Adrenal gland (tissue), 12 donors: ENCODE measurements around the gene ALDH8A1. TPM values are rescaled to one million over a fixed set of nuclear protein-coding genes. Genes with fewer than 3 reads are reported as not detected.

Experiments used
- DNase-seq, 7 donors: peaks; one replicate each; pipeline ENCODE4 v3.0.0-alpha.2; 2019 to 2020
- H3K27ac ChIP-seq, 5 donors: fragments of 200-600 bp; sonication (generic) in 4 of 5; 1 replicate in 3 of 5; 2 replicates in 2 of 5; pipeline versions ENCODE4 v1.5.1 to v1.8.0; 2016 to 2020; ENCODE audit warnings: mild to moderate bottlenecking in 1 of 5
- H3K27me3 ChIP-seq: fragments of 200-600 bp; 2 replicates; pipeline ENCODE4 v1.8.0; 2021
- H3K36me3 ChIP-seq, 2 donors: fragments of 200-600 bp; replicated peaks in 1 of 2; 1 replicate in 1 of 2; 2 replicates in 1 of 2; pipeline versions ENCODE4 v1.5.1 to v1.8.0; 2018 to 2022
- H3K4me1 ChIP-seq, 2 donors: fragments of 200-600 bp; replicated peaks in 1 of 2; 1 replicate in 1 of 2; 2 replicates in 1 of 2; pipeline versions ENCODE4 v1.5.1 to v1.8.0; 2018 to 2021
- H3K4me3 ChIP-seq, 4 donors: fragments of 200-600 bp; sonication (generic) in 3 of 4; one replicate each; pipeline ENCODE4 v1.5.1; 2016 to 2018
- H3K9me3 ChIP-seq, 3 donors: fragments of 200-600 bp; sonication (generic) in 1 of 3; replicated peaks in 1 of 3; 1 replicate in 2 of 3; 2 replicates in 1 of 3; pipeline versions ENCODE4 v1.5.1 to v1.8.0; 2016 to 2021
- CTCF ChIP-seq, 6 experiments: fragments of 450-650 bp in 4 of 6; fragments of 200-600 bp in 2 of 6; sonication (generic) in 1 of 6; IDR thresholded peaks; 1 replicate in 5 of 6; 2 replicates in 1 of 6; pipeline versions ENCODE4 v1.5.1 to v1.8.0; 2016 to 2021; ENCODE audit warnings: antibody characterized with exemption in 6 of 6, mild to moderate bottlenecking in 2 of 6, moderate library complexity in 1 of 6
- POLR2A ChIP-seq, 2 donors: fragments of 450-650 bp; IDR thresholded peaks; one replicate each; pipeline ENCODE4 v1.6.1; 2017; ENCODE audit warnings: antibody characterized with exemption in 2 of 2, mild to moderate bottlenecking in 2 of 2, moderate library complexity in 1 of 2
- WGBS, 4 donors: extraction: QIAGEN DNeasy Blood & Tissue Kit in 2 of 4; methylation state at CpG; one replicate each; pipeline versions ENCODE4 v1.1.5 to v1.1.7; 2013 to 2017; 5-methylcytosine and 5-hydroxymethylcytosine counted together
- intact Hi-C, 2 donors: fragments of 100-400 bp; cut with DNase I; formaldehyde crosslinking; loops; one replicate each; pipeline versions ENCODE4 v1.14.1 to v1.15.0; 2022 to 2023
- polyA plus RNA-seq, 3 donors: library from polyadenylated mRNA; stranded (reverse); fragments of 200-250 nt in 2 of 3; fragments of 350-450 nt in 1 of 3; fragmentation: Illumina TruSeq in 1 of 3; extraction: RNeasy Lipid Tissue Mini Kit (QIAGEN cat#74804) in 1 of 3; gene quantifications; one replicate each; pipeline ENCODE4 v1.2.3, GENCODE V29; 2013 to 2014
- total RNA-seq, 9 donors: library from RNA; depleted of rRNA in 4 of 9; stranded (reverse); fragments of >200 nt in 4 of 9; fragments of 120-200 nt in 1 of 9; fragmentation: NEBNext Ultra II Directional in 1 of 9; extraction: Animal tissue kit (Norgen Biotek cat#: 25700) in 1 of 9; gene quantifications; one replicate each; pipeline versions ENCODE4 v1.1.0 to v1.2.4, GENCODE V29; 2013 to 2023
- donor health status: healthy with polysubstance abuse.
- donor health status: Bipolar disorder and iron deficiency.
- donor health status: DM: yes; HTN: yes; CAD: no.
- donor health status: DM: no; HTN: no; CAD: no.
- donor health status: DM: no; HTN: no; CAD: no.
- donor health status: DM: yes; HTN: yes; CAD: no.

ALDH8A1 gene
- total and polyA plus RNA-seq, 12 donors: 0.24 to 4.5 (median 0.94) TPM

- TF ChIP-seq CTCF (IDR thresholded peaks at IDR 0.05): no peak
- no peak for TF ChIP-seq POLR2A (IDR thresholded peaks at IDR 0.05)
- 78 to 89% (median 86%) methylated on average over 3 of the region's 3 CpGs for WGBS, 4 donors
- no peak overlapping the region for H3K4me3 ChIP-seq
Measured at GRCh38 chr6:134884752-134885151, 65.1 kb downstream of the ALDH8A1 start.

GRCh38 chr6:134883314-134883713 is 66.6 kb downstream of the ALDH8A1 start:
- DNase-seq: no peak
- Histone ChIP-seq H3K27ac (no peak overlapping the region), H3K4me1 (no peaks in the 10 kb centered on the region), H3K27me3 (no peaks in the 10 kb centered on the region), H3K9me3 (no peaks in the 10 kb centered on the region), H3K4me3 (no peak overlapping the region), H3K36me3 (no peaks in the 10 kb centered on the region)
- intact Hi-C loops: loop anchor here in 1 of 2 donors (5.0 to 10.0 kb wide), 2 partner anchors 239 to 726 kb away; no protein-coding TSS in a partner anchor
- TF ChIP-seq POLR2A (IDR thresholded peaks at IDR 0.05) (no peak), CTCF (IDR thresholded peaks at IDR 0.05) (no peak)
- 16 to 25% (median 20%) methylated on average over 1 of the region's 1 CpG for WGBS, 4 donors

More at GRCh38 chr6:134884752-134885151, 65.1 kb downstream of the ALDH8A1 start:
- H3K27ac ChIP-seq: no peak overlapping the region
- intact Hi-C loops: loop anchor here in 1 of 2 donors (5.0 to 10.0 kb wide), 2 partner anchors 240 to 727 kb away; no protein-coding TSS in a partner anchor
- no peaks in the 10 kb centered on the region for H3K9me3 ChIP-seq
- no peak for DNase-seq
- no peaks in the 10 kb centered on the region for H3K4me1 ChIP-seq
- no peaks in the 10 kb centered on the region for H3K27me3 ChIP-seq
- no peaks in the 10 kb centered on the region for H3K36me3 ChIP-seq

GRCh38 chr6:134882426-134883038 is 67.4 kb downstream of the ALDH8A1 start:
- intact Hi-C loops: loop anchor here in 1 of 2 donors (5.0 to 10.0 kb wide), 2 partner anchors 238 to 725 kb away; no protein-coding TSS in a partner anchor
- H3K4me3 ChIP-seq: no peak overlapping the region
- TF ChIP-seq CTCF (IDR thresholded peaks at IDR 0.05): peak; percentile 52 to 98 (median 98)
- TF ChIP-seq POLR2A (IDR thresholded peaks at IDR 0.05): no peak
- peak; percentile 52 to 95 (median 68) for DNase-seq
- no peaks in the 10 kb centered on the region for H3K9me3 ChIP-seq
- H3K27ac ChIP-seq: peak overlapping the region in 1 of 5 donors; percentile 28
- WGBS, 4 donors: 1 to 68% (median 16%) methylated on average over 10 of the region's 10 CpGs
- no peaks in the 10 kb centered on the region for H3K27me3 ChIP-seq
- H3K36me3 ChIP-seq: no peaks in the 10 kb centered on the region
- H3K4me1 ChIP-seq: no peaks in the 10 kb centered on the region

- TF ChIP-seq POLR2A (IDR thresholded peaks at IDR 0.05) (no peak), CTCF (IDR thresholded peaks at IDR 0.05) (no peak)
- intact Hi-C loops: loop anchor here in 1 of 2 donors (5.0 to 10.0 kb wide), 2 partner anchors 236 to 723 kb away; no protein-coding TSS in a partner anchor
- H3K27me3 ChIP-seq: no peaks in the 10 kb centered on the region
- no peaks in the 10 kb centered on the region for H3K4me1 ChIP-seq
- DNase-seq: peak in 3 of 7 donors; percentile 30 to 62 (median 35)
- H3K27ac ChIP-seq: peak overlapping the region in 1 of 5 donors; percentile 45
- H3K4me3 ChIP-seq: no peak overlapping the region
- no peaks in the 10 kb centered on the region for H3K36me3 ChIP-seq
- 49 to 61% (median 56%) methylated on average over 5 of the region's 5 CpGs for WGBS, 4 donors
- no peaks in the 10 kb centered on the region for H3K9me3 ChIP-seq
Measured at GRCh38 chr6:134880487-134881190, 69.3 kb downstream of the ALDH8A1 start.
